GM13976 (cell line): Measurements from ENCODE around the gene QKI.
"Not testable (repeated sequence)": the region's sequence is repeated elsewhere in the genome, so short reads cannot be mapped to it uniquely, and the experiment has no call there.

ENCODE experiments used
- DNase-seq: peaks from one replicate; pipeline ENCODE4 v3.0.0; 2012; ENCODE audit warnings: low spot score
- in situ Hi-C: fragments of 300-500 bp; cut with MboI; formaldehyde crosslinking; loops from one replicate; pipeline ENCODE4 v1.12.0; 2022; ENCODE audit warnings: low sequenced_read_pairs, mixed read lengths, inconsistent platforms; ENCODE audit not compliant: unreplicated experiment
- TF ChIP-seq, protein P1 (sequence below): IDR thresholded peaks from 2 replicates; pipeline ENCODE4 v1.5.1; 2012; ENCODE audit warnings: borderline replicate concordance, mild to moderate bottlenecking; ENCODE audit not compliant: insufficient read depth; ENCODE audit errors: extremely low read depth, missing control alignments, control extremely low read depth

QKI gene

DNA sequence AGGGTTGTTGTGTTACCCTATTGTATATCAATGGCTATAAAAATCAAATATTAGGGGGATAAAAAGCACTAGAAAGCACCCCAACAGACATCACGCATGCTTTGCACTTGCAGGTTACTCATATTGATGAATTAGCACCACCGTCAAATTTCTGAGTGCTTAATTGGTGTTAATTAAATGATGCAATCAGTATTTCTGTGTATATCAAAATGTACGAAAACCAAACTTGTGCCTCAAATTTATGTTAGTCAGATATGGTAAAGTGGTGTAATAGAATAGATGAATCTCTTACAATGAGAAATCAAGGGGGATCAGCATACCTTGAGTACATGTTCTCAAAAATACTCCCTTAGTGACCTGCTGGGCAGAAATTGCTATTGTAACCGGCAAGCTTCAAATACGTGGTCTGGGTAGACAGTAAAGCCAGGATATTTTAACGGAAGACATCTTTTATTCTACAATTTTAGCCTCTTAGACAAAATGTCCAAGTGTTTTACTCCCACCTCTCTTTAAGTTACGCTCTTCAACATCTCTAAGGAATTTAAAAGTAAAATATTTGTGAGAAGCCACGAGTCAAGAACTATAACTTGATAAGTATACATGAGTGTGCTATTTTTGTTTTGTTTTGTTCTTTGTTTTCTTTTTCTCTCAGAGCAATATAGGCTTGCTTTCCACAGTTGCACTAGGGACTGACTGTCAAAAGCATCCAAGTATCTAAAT lies 166.0 kb downstream of the QKI start:
- in situ Hi-C loops, result no loop called here
- TF ChIP-seq, protein P1, sequence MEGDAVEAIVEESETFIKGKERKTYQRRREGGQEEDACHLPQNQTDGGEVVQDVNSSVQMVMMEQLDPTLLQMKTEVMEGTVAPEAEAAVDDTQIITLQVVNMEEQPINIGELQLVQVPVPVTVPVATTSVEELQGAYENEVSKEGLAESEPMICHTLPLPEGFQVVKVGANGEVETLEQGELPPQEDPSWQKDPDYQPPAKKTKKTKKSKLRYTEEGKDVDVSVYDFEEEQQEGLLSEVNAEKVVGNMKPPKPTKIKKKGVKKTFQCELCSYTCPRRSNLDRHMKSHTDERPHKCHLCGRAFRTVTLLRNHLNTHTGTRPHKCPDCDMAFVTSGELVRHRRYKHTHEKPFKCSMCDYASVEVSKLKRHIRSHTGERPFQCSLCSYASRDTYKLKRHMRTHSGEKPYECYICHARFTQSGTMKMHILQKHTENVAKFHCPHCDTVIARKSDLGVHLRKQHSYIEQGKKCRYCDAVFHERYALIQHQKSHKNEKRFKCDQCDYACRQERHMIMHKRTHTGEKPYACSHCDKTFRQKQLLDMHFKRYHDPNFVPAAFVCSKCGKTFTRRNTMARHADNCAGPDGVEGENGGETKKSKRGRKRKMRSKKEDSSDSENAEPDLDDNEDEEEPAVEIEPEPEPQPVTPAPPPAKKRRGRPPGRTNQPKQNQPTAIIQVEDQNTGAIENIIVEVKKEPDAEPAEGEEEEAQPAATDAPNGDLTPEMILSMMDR, result no peak
- no peak for DNase-seq

DNA sequence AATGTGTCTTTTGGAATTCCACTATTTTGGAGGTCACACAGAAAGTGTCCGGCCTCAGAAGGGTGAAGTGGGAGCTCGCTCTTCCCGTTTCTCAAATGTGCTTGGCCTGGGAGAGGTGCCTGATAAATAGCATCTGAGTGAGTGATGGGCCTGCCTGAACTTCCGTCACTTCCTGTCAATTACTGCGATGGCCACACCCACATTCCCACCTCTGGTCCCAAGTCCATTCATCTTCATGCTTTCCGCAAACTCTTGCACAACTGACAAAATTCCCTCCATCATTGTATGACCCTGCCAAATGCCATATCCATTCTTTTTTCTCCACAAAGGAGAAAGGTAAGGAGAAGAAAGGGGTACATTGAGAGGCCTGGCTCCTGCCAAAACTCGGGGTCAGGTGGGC lies 169.0 kb downstream of the QKI start:
- DNase-seq, result no peak
- in situ Hi-C loops, result no loop called here
- TF ChIP-seq, protein P1, result no peak

DNA sequence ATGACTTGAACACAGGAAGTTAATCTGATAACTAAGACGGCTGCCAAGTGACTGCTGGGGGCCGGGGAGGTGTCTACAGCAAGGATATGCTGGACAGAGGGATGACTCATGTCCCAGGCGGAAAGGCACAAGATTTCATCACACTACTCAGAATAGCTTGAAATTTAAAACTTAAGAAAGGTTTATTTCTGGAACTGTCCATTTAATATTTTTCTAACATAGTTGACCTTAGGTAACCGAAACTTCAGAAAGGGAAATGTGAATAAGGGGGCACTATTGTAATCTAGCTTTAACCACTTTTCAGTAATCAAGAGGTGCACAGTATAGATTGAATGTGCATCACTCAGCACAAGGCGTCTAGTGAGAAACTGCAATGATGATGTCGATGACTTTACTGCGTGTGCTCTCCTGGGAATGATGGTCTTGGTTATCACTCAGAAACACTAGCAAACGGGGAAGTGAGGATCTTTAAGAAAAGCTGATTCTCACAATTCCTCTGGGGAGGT lies 171.5 kb downstream of the QKI start:
- no peak for DNase-seq
- TF ChIP-seq, protein P1, result no peak
- in situ Hi-C loops, result no loop called here

DNA sequence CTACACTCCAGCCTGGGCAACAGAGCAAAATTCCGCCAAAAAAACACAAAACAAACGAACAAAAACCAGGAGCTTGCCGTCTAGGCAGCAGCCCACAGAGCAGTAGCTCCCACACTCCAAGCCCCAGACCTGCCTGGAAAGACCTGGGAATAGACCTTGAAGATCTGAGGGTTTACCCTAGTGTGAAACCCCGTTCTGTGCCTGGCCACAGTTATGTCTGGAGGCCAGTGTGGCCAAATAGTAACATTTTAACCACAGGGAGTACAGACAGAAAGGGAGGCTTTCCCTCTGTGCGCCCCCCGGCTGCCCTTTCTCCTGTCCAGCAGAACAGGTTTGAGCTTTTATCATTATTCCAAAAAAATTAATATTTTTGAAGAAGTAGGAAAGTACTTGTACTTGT lies 172.4 kb downstream of the QKI start:
- in situ Hi-C loops, result no loop called here
- no peak for DNase-seq

DNA sequence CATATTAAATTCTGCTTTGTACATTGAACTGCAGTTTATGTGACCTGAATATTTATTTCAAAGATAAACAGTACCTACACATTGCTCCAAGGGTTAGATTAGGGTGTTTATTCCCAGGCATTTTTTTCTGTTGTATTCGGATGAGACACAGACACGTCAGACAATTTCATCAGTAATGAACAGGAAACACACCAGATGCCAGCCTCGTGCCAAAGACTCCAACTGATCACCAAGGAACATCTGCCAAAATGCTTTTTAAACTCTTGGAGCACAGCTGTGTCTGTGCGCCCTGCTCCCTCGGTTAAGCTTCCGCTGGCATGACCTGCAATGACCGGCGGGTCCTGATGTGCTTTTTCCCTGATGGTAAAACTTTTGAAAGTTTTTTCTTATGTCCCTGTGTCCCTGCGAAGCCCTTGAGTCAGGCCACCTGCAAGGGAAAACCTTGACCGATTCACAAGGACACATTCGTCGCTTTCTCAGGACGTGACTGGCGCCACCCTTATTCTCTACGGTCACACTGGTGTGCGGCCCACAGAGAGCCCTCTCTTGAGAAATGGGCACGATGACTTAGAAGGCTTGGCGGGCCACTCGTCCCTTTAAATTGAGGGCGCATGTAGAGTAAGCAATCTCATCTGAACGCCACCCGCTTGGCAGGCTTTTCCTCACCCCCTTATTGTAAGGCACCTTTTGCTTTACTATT lies 173.9 kb downstream of the QKI start:
- DNase-seq, result no peak
- TF ChIP-seq, protein P1, result no peak
- in situ Hi-C loops, result no loop called here

More for the DNA sequence above, 172.4 kb downstream of the QKI start:
- TF ChIP-seq, protein P1, result no peak

DNA sequence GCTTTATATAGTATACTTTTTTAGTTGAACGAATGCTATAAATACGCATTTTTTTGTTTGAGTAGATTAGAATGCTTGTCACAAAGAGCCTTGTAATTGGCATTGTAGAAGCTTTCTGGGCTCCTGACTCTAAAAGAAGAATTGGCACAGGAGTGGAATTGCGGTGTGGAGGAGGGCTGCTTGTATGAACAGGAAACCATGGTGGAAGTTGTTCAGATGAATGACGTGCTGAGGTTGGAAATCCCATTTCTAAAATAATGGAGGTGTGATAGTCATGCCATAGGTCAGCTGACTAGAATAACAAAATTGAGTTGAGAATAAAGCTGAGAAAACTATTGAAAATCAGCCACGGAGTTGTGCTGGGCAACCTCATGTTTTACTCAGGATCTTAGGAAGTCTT lies 174.9 kb downstream of the QKI start:
- no peak for DNase-seq
- in situ Hi-C loops, result no loop called here
- TF ChIP-seq, protein P1, result no peak

DNA sequence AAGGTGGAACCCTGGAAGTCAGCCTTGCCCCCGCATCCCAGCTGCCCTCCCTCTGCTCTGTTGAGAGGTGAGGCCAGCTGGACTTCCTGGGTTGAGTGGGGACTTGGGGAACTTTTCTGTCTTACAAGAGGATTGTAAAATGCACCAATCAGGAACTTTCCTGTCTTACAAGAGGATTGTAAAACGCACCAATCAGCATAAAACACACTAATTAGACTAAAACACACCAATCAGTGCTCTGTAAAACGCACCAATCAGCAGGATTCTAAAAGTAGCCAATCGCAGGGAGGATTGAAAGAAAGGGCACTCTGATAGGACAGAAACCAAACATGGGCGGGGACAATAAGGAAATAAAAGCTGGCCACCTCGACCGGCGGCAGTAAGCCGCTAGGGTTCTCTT lies 175.6 kb downstream of the QKI start:
- in situ Hi-C loops, DNase-seq: not testable (repeated sequence)
